Measurements from ENCODE around the gene CAMK2N1. TPM values are rescaled to one million over a fixed set of nuclear protein-coding genes. Genes with fewer than 3 reads are reported as not detected.
"Not testable (repeated sequence)": the region's sequence is repeated elsewhere in the genome, so short reads cannot be mapped to it uniquely, and the experiment has no call there.

Gene CAMK2N1
- total and polyA plus RNA-seq, 2 of the 8 experiments (the other 6 are each of a cell fraction or from before 2014, with no cell fraction given), result 2.3 to 5.6 TPM

GRCh38 chr1:20521960-20522861 lies 36.2 kb upstream of the CAMK2N1 start (continued):
- TF ChIP-seq RAD21 (IDR thresholded peaks at IDR 0.05 in 1 of 2, conservative IDR thresholded peaks at IDR 0.05 in 1 of 2; ENCODE audit: low read depth in 2 of 2, low read length in 2 of 2) (peak; percentile 96 to 98), SAP30 (IDR thresholded peaks at IDR 0.05; ENCODE audit: insufficient read depth, insufficient replicate concordance, low read length) (no peak), KDM4A (IDR thresholded peaks at IDR 0.05; ENCODE audit: low read depth, low read length, severe bottlenecking) (peak; percentile 30), RXRA (IDR thresholded peaks at IDR 0.05; ENCODE audit: insufficient read depth, low read depth, low read length) (0 out of 2 replicates have a peak, but pooled peaks have one; percentile 46), KDM1A (IDR thresholded peaks at IDR 0.05; ENCODE audit: borderline replicate concordance, low read length) (peak; percentile 69)

GRCh38 chr1:20519609-20520262 lies 33.7 kb upstream of the CAMK2N1 start:
- H2BK120ac ChIP-seq (replicated peaks; ENCODE audit: low read depth, low read length); H3K9me3 ChIP-seq (ENCODE audit: insufficient read depth in 2 of 2, low read depth in 1 of 2, low read length in 1 of 2); FAIRE-seq; H3K23me2 ChIP-seq (ENCODE audit: low read depth, low read length); H3K36me3 ChIP-seq (ENCODE audit: control insufficient read depth in 2 of 4, insufficient read depth in 4 of 4, low read length in 3 of 4); H2AK5ac ChIP-seq (ENCODE audit: low read depth, low read length); H3K79me1 ChIP-seq (ENCODE audit: low read depth, low read length); POLR2A ChIA-PET (ENCODE audit: partially characterized antibody); H3K9ac ChIP-seq (replicated peaks in 1 of 4; ENCODE audit: extremely low read depth in 1 of 4, low read depth in 3 of 4, low read length in 3 of 4); DNase-seq (ENCODE audit: low read depth in 1 of 2, low spot score in 2 of 2); H3K56ac ChIP-seq (replicated peaks; ENCODE audit: insufficient read length, low read depth, low read length); H3K23ac ChIP-seq (ENCODE audit: insufficient read length); H4K20me1 ChIP-seq (replicated peaks in 1 of 2; ENCODE audit: control insufficient read depth in 1 of 2, insufficient read depth in 2 of 2, low read length in 2 of 2); H3K79me2 ChIP-seq (ENCODE audit: control insufficient read depth in 1 of 2, insufficient read depth in 2 of 2, low read length in 2 of 2); H3K14ac ChIP-seq (ENCODE audit: insufficient read length); H4K5ac ChIP-seq (ENCODE audit: insufficient read length, low read depth, low read length); H4K91ac ChIP-seq (replicated peaks; ENCODE audit: insufficient read length, low read length); H4K8ac ChIP-seq (ENCODE audit: extremely low read depth, insufficient read depth, low read length); H3K27ac ChIP-seq (ENCODE audit: low read depth, low read length); H3K18ac ChIP-seq (ENCODE audit: extremely low read depth, low read length); H3K4me2 ChIP-seq (ENCODE audit: insufficient read depth in 1 of 2, low read depth in 2 of 2, low read length in 2 of 2); H2BK15ac ChIP-seq (ENCODE audit: low read length); H3K4ac ChIP-seq (replicated peaks; ENCODE audit: insufficient read length, low read depth, low read length); H2BK20ac ChIP-seq (ENCODE audit: low read length); H3K4me3 ChIP-seq (ENCODE audit: extremely low read depth in 1 of 4, insufficient read depth in 2 of 4, low read depth in 3 of 4, low read length in 4 of 4); H2BK5ac ChIP-seq (ENCODE audit: low read depth, low read length); H3K27me3 ChIP-seq (replicated peaks in 1 of 4; ENCODE audit: control insufficient read depth in 3 of 4, extremely low read depth in 1 of 4, insufficient read depth in 3 of 4, low read length in 3 of 4); H3K4me1 ChIP-seq (replicated peaks in 1 of 4; ENCODE audit: control insufficient read depth in 3 of 4, insufficient read depth in 4 of 4, low read length in 3 of 4); H2BK12ac ChIP-seq (ENCODE audit: low read depth, low read length): not testable (repeated sequence)
- H2AFZ ChIP-seq (ENCODE audit: low read length), result peak overlapping the region; percentile 29; the same call in 1 of the 2 replicates
- 75% methylated on average over 7 of the region's 7 CpGs; no CpG with 5 or more reads in 1 of the 2 experiments for WGBS, 2 experiments (ENCODE audit: extremely low coverage in 1 of 2, insufficient coverage in 1 of 2, insufficient read length in 1 of 2, insufficient replicate concordance in 2 of 2, low coverage in 1 of 2, low lambda C conversion rate in 2 of 2, missing lambda C conversion rate in 1 of 2)
- CTCF ChIA-PET (ENCODE audit: partially characterized antibody), result interaction anchor here (1.4 to 5.0 kb wide), 2 partner anchors 30 to 118 kb away, joined by 3 to 35 read pairs; no protein-coding TSS in a partner anchor

Measured in H1 (cell line).